K562 (cell line): ENCODE measurements around the gene IGDCC3. TPM values are rescaled to one million over a fixed set of nuclear protein-coding genes. Genes with fewer than 3 reads are reported as not detected.

Source experiments
- ATAC-seq: fragments of 200-7000 bp; cut with Tn5 transposase; 3 replicates; pipeline ENCODE4 v1.9.1; 2020; ENCODE audit warnings: moderate library complexity
- BruUV-seq: library from RNA; stranded (reverse); fragments of 400-500 nt; replicated peaks from 2 replicates; lab custom pipeline; 2021; lab: Mats Ljungman, UMichigan
- CTCF ChIA-PET: fragments of 300-600 bp; formaldehyde crosslinking; extraction: SDS; loops from one replicate; lab custom pipeline; 2021; ENCODE audit warnings: low intra/inter-chr PET ratio; lab: Yijun Ruan, JAX
- POLR2A ChIA-PET: fragments of 300-600, 350-650 bp; sonication (Branson Sonifier 250); formaldehyde crosslinking; extraction: SDS; loops from one replicate; lab custom pipeline; 2021; ENCODE audit warnings: antibody characterized with exemption, inconsistent platforms; lab: Yijun Ruan, JAX
- DNase-seq, 4 experiments: peaks; one replicate each; pipeline versions ENCODE4 v3.0.0 to v3.0.0-alpha.2; 2011 to 2018; ENCODE audit warnings: low spot score in 3 of 4, mixed read lengths in 3 of 4; ENCODE audit errors: extremely low read depth in 1 of 4
- FAIRE-seq: peaks from 2 replicates; lab custom pipeline; 2011; peaks lifted over from hg19 to GRCh38; lab: Jason Lieb, UNC
- H2AFZ ChIP-seq: 2 replicates; pipeline ENCODE4 v1.6.0; 2011; ENCODE audit warnings: low read depth, low read length, control low read depth, inconsistent platforms
- H3K27ac ChIP-seq: fragments of 200-600 bp; 3 replicates; pipeline ENCODE4 v1.8.0; 2011; ENCODE audit warnings: low read depth, mild to moderate bottlenecking, control low read depth, inconsistent platforms, low read length, moderate library complexity, mixed read lengths; ENCODE audit errors: extremely low read depth
- H3K27me3 ChIP-seq, 2 experiments: fragments of 300-600 bp in 1 of 2; 2 replicates in 1 of 2; 3 replicates in 1 of 2; pipeline versions ENCODE4 v1.6.0 to v1.8.0; 2011; ENCODE audit warnings: inconsistent platforms in 2 of 2, low read length in 2 of 2, mild to moderate bottlenecking in 1 of 2, mixed read lengths in 1 of 2, moderate library complexity in 1 of 2; ENCODE audit not compliant: control insufficient read depth in 2 of 2, insufficient read depth in 2 of 2
- H3K36me3 ChIP-seq: fragments of 300-600 bp; 3 replicates; pipeline ENCODE4 v1.8.0; 2011; ENCODE audit warnings: mild to moderate bottlenecking, low read length, inconsistent platforms; ENCODE audit not compliant: control insufficient read depth, insufficient read depth
- H3K4me1 ChIP-seq, 2 experiments: fragments of 200-600 bp in 1 of 2; replicated peaks in 1 of 2; 2 replicates in 1 of 2; 3 replicates in 1 of 2; pipeline versions ENCODE4 v1.5.1 to v1.8.0; 2011; ENCODE audit warnings: inconsistent platforms in 2 of 2, low read length in 2 of 2, mild to moderate bottlenecking in 1 of 2, mixed read lengths in 1 of 2, moderate library complexity in 1 of 2; ENCODE audit not compliant: control insufficient read depth in 2 of 2, insufficient read depth in 2 of 2
- H3K4me2 ChIP-seq: 2 replicates; pipeline ENCODE4 v1.6.1; 2011; ENCODE audit warnings: low read length, control low read depth, inconsistent platforms, mixed read lengths; ENCODE audit not compliant: insufficient read depth
- H3K4me3 ChIP-seq: fragments of 200-600 bp; sonication (generic), shearing (Covaris generic); 2 replicates; pipeline ENCODE4 v1.5.1; 2016; ENCODE audit warnings: control low read depth, inconsistent platforms
- H3K79me2 ChIP-seq: fragments of 200-600 bp; 3 replicates; pipeline ENCODE4 v1.8.0; 2011; ENCODE audit warnings: low read length, inconsistent platforms; ENCODE audit not compliant: control insufficient read depth, insufficient read depth
- H3K9ac ChIP-seq, 2 experiments: 2 replicates each; pipeline versions ENCODE4 v1.6.0 to v1.6.1; 2011; ENCODE audit warnings: low read depth in 2 of 2, low read length in 2 of 2, control low read depth in 1 of 2, inconsistent platforms in 1 of 2, mild to moderate bottlenecking in 1 of 2, mixed read lengths in 1 of 2; ENCODE audit not compliant: insufficient read depth in 1 of 2
- H3K9me1 ChIP-seq: one replicate; pipeline ENCODE4 v1.6.0; 2011; ENCODE audit warnings: inconsistent platforms, mild to moderate bottlenecking, low read length, moderate library complexity; ENCODE audit not compliant: control insufficient read depth, insufficient read depth
- H3K9me3 ChIP-seq: replicated peaks from 2 replicates; pipeline ENCODE4 v1.5.1; 2011; ENCODE audit warnings: low read depth, low read length, inconsistent platforms; ENCODE audit not compliant: control insufficient read depth, insufficient read depth
- H4K20me1 ChIP-seq: replicated peaks from 2 replicates; pipeline ENCODE4 v1.6.1; 2011; ENCODE audit warnings: low read length, inconsistent platforms, mixed read lengths; ENCODE audit not compliant: control insufficient read depth, insufficient read depth
- DACH1 ChIP-seq: fragments of 450-650 bp; IDR thresholded peaks from 2 replicates; pipeline ENCODE4 v1.6.1; 2018; ENCODE audit not compliant: partially characterized antibody
- EP300 ChIP-seq: IDR thresholded peaks from 2 replicates; pipeline ENCODE4 v1.6.1; 2012; ENCODE audit warnings: low read length, improper control_type of control experiment
- FOS ChIP-seq: IDR thresholded peaks from 3 replicates; pipeline ENCODE4 v1.6.1; 2011; ENCODE audit not compliant: insufficient read length; ENCODE audit errors: extremely low read depth
- GMEB1 ChIP-seq: fragments of 250-450 bp; sonication (Bioruptor Pico); IDR thresholded peaks from 2 replicates; pipeline ENCODE4 v1.4.0; 2020; ENCODE audit warnings: mild to moderate bottlenecking
- HINFP ChIP-seq: fragments of 450-650 bp; conservative IDR thresholded peaks from 2 replicates; pipeline ENCODE4 v1.6.1; 2016; ENCODE audit warnings: missing genetic modification characterization, low read depth, mild to moderate bottlenecking, control low read depth, missing compliant biosample characterization
- KLF6 ChIP-seq: fragments of 250-450 bp; sonication (Bioruptor Pico); IDR thresholded peaks from 2 replicates; pipeline ENCODE4 v1.4.0; 2020; ENCODE audit warnings: mild to moderate bottlenecking, moderate library complexity, borderline replicate concordance
- PTTG1 ChIP-seq: fragments of 450-650 bp; IDR thresholded peaks from 2 replicates; pipeline ENCODE4 v1.6.1; 2016; ENCODE audit warnings: low read depth, mild to moderate bottlenecking, missing genetic modification characterization, missing compliant biosample characterization
- RBBP5 ChIP-seq: fragments of 200-600 bp; sonication (generic); IDR thresholded peaks from 2 replicates; pipeline ENCODE4 v1.6.1; 2012; ENCODE audit warnings: borderline replicate concordance, mild to moderate bottlenecking, low read length, control low read depth, inconsistent platforms; ENCODE audit not compliant: insufficient read depth, poor library complexity, severe bottlenecking
- SP1 ChIP-seq: sonication (generic); formaldehyde crosslinking; IDR thresholded peaks from 2 replicates; pipeline ENCODE4 v1.8.1; 2022; ENCODE audit warnings: mild to moderate bottlenecking, missing genetic modification reagents
- SREBF1 ChIP-seq: fragments of 150-350 bp; IDR thresholded peaks from 2 replicates; pipeline ENCODE4 v1.6.1; 2014; ENCODE audit warnings: antibody characterized with exemption, low read depth, low read length, borderline replicate concordance
- TAF7 ChIP-seq: fragments of 450-650 bp; IDR thresholded peaks from 2 replicates; pipeline ENCODE4 v1.6.1; 2016; ENCODE audit warnings: missing genetic modification characterization, missing compliant biosample characterization
- TCF7 ChIP-seq: sonication (generic); IDR thresholded peaks from 2 replicates; pipeline ENCODE4 v1.6.1; 2016; ENCODE audit warnings: antibody characterized with exemption, borderline replicate concordance
- ZNF311 ChIP-seq: fragments of 250-450 bp; sonication (Bioruptor Pico); IDR thresholded peaks from 2 replicates; pipeline ENCODE4 v1.4.0; 2020; ENCODE audit warnings: mild to moderate bottlenecking, moderate library complexity
- ZNF740 ChIP-seq, 3 experiments: fragments of 200-800 bp in 1 of 3; sonication (Bioruptor generic) in 1 of 3; sonication (generic) in 1 of 3; formaldehyde crosslinking in 1 of 3; IDR thresholded peaks; 2 replicates each; pipeline versions ENCODE4 v1.6.1 to v1.8.0; 2016 to 2022; ENCODE audit warnings: mild to moderate bottlenecking in 2 of 3, missing compliant biosample characterization in 2 of 3, missing genetic modification characterization in 2 of 3, missing genetic modification reagents in 1 of 3
- WGBS: fragments of 100-300 bp; shearing (Covaris generic); methylation state at CpG from one replicate; pipeline ENCODE4 v1.1.6; 2016; ENCODE audit warnings: low coverage, mixed read lengths; ENCODE audit not compliant: insufficient coverage; ENCODE audit errors: missing lambda C conversion rate; 5-methylcytosine and 5-hydroxymethylcytosine counted together
- in situ Hi-C: fragments of 300-500 bp; cut with MboI; formaldehyde crosslinking; loops from 4 replicates; pipeline ENCODE4 v1.15.0; 2018; ENCODE audit warnings: inconsistent platforms, mixed read lengths
- intact Hi-C: fragments of 100-400 bp; cut with micrococcal nuclease; formaldehyde crosslinking; loops from 2 replicates; pipeline ENCODE4 v1.14.2; 2022
- polyA plus RNA-seq, 8 experiments: library from polyadenylated mRNA; depleted of rRNA in 4 of 8; stranded (reverse) in 5 of 8; unstranded in 3 of 8; fragments of >200 nt; fragmentation: Nextera tagmentation in 2 of 8; fragmentation: Illumina TruSeq in 1 of 8; extraction: Ambion mirVana in 2 of 8; extraction: Trizol in 1 of 8; gene quantifications; 2 replicates each; pipeline versions ENCODE4 v1.2.1 to v1.2.3, GENCODE V29; 2011 to 2014; ENCODE audit warnings: inconsistent platforms in 1 of 8, missing spikeins in 1 of 8
- total RNA-seq, 7 experiments: library from RNA; depleted of rRNA in 6 of 7; stranded (reverse); fragments of >200 nt in 6 of 7; fragmentation: Illumina TruSeq in 2 of 7; extraction: Trizol in 2 of 7; gene quantifications; 2 replicates each; pipeline versions ENCODE4 v1.2.1 to v1.2.3, GENCODE V29; 2011 to 2021; ENCODE audit warnings: low replicate concordance in 1 of 7

Gene IGDCC3
- total and polyA plus RNA-seq, 9 of the 15 experiments (the other 6 are each of a cell fraction or from before 2014, with no cell fraction given) = not detected

- peaks cover 10 to 36% of the 10 kb centered on the region in 2 experiments; a peak in 4 of 5 replicates for H3K27me3 ChIP-seq
- no peak overlapping the region for H3K4me2 ChIP-seq
- DNase-seq = no peak
- in situ Hi-C loops (no loop called here), intact Hi-C loops (loop anchor here (5.0 to 10.0 kb wide), 2 partner anchors 86 to 172 kb away; no protein-coding TSS in a partner anchor)
- no peaks in the 10 kb centered on the region for H3K79me2 ChIP-seq
- no peak overlapping the region for H2AFZ ChIP-seq
- no TSS peak for BruUV-seq
- peaks cover 4 to 7% of the 10 kb centered on the region in 2 experiments; a peak in 2 of 5 replicates for H3K4me1 ChIP-seq
- 12% methylated on average over 4 of the region's 4 CpGs for WGBS
- CTCF ChIA-PET = no interaction called here
- FAIRE-seq = no peak
- H4K20me1 ChIP-seq = no peaks in the 10 kb centered on the region
- no peaks in the 10 kb centered on the region for H3K9me3 ChIP-seq
- H3K36me3 ChIP-seq = no peaks in the 10 kb centered on the region
- no peak overlapping the region for H3K9ac ChIP-seq
- no peaks in the 10 kb centered on the region for H3K9me1 ChIP-seq
- no peak overlapping the region for H3K27ac ChIP-seq
- H3K4me3 ChIP-seq = no peak overlapping the region
- POLR2A ChIA-PET = interaction anchor here (0.9 kb wide), 1 partner anchor 147 kb away, joined by 3 read pairs; no protein-coding TSS in a partner anchor
- no peak for ATAC-seq
- no peak for TF ChIP-seq ZNF740 (CRISPR knock-in tag; IDR thresholded peaks at IDR 0.05)
- no peak for TF ChIP-seq ZNF740 (tag; IDR thresholded peaks at IDR 0.05)
- TF ChIP-seq GMEB1 (CRISPR knock-in tag) = no peak
- no peak for TF ChIP-seq PTTG1 (tag)
- no peak for TF ChIP-seq HINFP (tag)
- no peak for TF ChIP-seq SREBF1
- TF ChIP-seq ZNF311 (CRISPR knock-in tag) = no peak
- TF ChIP-seq DACH1 = no peak
- TF ChIP-seq TCF7 = no peak
- TF ChIP-seq SP1 (CRISPR knock-in tag) = no peak
- no peak for TF ChIP-seq EP300
- no peak for TF ChIP-seq FOS
- TF ChIP-seq TAF7 (tag) = no peak
- no peak for TF ChIP-seq KLF6
- TF ChIP-seq RBBP5 = no peak
Observed at GRCh38 chr15:65402961-65403360, 25.2 kb upstream of the IGDCC3 start.
